ENCODE measurements around the gene NRK.
"Not testable (repeated sequence)": the region's sequence is repeated elsewhere in the genome, so short reads cannot be mapped to it uniquely, and the experiment has no call there.

Gene NRK

DNA sequence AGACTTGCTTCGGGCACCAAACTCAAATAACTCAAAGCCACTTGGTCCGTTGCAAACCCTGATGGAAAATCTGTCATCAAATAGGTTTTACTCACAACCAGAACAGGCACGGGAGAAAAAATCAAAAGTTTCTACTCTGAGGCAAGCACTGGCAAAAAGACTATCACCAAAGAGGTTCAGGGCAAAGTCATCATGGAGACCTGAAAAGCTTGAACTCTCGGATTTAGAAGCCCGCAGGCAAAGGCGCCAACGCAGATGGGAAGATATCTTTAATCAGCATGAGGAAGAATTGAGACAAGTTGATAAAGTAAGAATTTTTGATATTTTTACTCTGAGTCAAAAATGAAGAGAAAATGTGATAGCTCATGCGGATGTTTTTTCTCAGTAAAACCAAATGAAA is 87.2 kb downstream of the NRK start:
- DNase-seq: no peak

- no peak for DNase-seq
Measured at GRCh38 chrX:105910563-105911105, 88.3 kb downstream of the NRK start.

DNA sequence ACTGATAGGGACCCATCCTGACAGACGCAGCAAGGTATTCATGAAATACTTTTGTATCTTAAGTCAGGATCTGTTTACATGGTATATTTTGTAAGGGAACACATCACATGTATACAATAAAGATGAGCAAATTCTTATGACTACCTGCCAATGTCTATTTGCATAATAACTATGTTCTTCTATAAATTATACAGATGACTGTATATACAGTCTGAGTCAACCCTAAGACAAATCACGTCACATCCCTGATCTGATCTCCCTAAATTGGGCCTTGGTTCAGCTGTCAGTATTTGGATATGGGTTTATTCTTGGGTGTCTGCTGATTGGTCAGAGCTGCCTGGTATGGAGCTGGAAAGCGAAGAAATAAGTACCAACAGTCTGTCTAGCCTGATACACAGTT is 122.9 kb downstream of the NRK start:
- no peak for DNase-seq

DNA sequence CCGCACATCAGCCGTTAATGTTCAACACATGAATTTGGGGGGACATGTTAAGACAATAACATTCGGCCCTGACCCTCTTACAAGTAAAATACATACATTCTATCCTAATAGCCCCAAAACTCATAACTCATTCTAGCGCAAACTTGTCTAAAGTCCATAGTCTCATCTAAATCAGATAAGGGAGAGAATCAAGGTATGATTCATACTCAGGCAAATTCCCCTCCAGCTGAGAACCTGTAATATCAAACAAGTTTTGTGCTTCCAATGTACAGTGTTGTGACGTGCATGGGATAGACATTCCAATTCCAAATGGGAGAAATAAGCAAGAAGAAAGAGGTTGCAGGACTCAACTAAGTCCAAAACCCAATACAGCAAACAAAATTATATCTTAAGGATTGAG is 147.1 kb downstream of the NRK start:
- DNase-seq: no peak

GRCh38 chrX:105972690-105973386 is 150.5 kb downstream of the NRK start:
- DNase-seq: no peak

DNA sequence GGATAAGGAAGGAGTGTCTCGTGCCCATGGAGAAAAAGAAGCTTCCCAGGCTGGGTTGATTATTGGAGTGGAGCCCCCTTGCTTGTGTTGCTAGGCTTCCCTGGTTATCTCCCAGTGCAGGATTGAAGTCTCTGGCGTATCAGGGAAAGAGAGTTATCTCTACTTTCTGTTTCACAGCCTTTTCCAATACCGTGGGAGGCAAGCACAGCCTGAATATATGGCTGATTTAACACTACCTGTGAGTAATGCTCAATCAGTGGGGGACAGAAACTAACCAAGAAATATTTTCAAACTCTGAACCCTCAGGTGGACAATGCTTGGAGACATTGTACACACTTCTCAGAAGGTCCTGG is 151.0 kb downstream of the NRK start:
- DNase-seq: no peak

DNA sequence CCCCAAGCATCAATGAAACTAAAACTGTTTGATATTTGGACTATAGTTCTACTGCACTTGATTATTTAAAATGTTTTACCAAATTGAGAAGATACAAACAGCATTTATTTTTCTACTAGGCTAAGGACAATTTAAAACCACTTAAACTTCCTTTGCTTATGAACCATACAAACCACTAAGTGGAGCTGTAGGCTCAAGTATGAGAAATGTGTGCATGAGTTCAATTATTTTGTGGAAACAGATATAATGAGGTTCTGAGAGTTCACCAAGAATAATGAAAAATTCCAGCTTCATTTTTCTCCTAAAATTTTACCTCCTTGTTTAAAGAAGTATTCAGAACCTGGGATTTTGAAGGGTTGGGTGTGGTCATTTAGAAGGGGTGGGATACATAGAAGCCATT is 153.0 kb downstream of the NRK start:
- no peak for DNase-seq

DNA sequence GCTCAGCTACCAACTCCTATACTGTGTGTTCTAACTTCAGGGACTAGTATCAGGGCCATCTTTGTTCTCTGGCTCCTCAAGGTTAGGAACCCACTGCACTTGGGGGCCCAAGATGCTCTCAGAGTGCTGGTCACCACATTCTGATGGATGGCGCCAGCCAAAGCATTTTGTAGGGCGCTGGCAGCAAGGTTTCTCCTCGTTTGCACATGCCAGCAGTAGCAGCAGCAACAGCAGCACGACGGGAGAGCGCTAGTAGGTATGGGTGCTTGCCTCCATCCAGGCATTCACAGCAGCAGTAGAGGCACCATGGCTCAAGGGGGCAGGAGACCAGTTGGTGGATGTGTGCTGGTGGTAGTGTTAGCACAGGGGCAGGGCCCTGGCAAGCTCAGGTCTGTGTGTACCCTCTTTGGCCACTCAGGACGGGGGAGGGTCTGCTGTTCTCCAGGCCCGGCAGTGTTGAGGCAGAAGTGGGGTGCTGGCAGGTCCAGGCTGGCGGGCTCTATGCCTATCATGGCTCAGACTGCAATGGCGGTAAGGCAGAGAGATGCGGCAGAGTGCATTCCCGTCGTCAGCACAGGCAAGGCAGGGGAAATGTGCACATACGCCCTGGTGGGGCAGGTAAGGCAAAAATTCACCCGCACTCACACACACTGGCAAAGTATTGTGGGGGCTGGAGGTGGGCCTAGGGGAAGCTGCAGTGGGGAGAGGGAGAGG is 159.6 kb downstream of the NRK start:
- DNase-seq: no peak

- not testable (repeated sequence) for DNase-seq
Measured at GRCh38 chrX:105988487-105988886, 166.1 kb downstream of the NRK start.

- no peak for DNase-seq
Measured at GRCh38 chrX:105999294-105999693, 177.0 kb downstream of the NRK start.

- no peak for DNase-seq
Measured at GRCh38 chrX:106000203-106000602, 177.9 kb downstream of the NRK start.

DNA sequence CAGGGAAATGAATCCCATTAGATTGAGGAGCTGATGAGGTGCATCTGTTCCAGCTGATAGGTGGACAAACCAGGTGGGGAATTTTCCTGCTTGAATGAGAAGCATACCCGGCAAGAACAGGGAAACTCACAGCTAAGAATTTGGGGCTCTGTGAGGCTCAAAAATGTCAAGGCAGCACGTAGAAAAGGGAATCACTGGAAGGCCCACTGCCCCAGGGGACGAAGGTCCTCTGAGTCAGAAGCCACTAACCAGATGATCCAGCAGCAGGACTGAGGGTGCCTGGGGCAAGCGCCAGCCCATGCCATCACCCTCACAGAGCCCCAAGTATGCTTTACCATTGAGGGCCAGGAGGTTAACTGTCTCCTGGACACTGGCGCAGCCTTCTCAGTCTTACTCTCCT is 178.3 kb downstream of the NRK start:
- not testable (repeated sequence) for DNase-seq

DNA sequence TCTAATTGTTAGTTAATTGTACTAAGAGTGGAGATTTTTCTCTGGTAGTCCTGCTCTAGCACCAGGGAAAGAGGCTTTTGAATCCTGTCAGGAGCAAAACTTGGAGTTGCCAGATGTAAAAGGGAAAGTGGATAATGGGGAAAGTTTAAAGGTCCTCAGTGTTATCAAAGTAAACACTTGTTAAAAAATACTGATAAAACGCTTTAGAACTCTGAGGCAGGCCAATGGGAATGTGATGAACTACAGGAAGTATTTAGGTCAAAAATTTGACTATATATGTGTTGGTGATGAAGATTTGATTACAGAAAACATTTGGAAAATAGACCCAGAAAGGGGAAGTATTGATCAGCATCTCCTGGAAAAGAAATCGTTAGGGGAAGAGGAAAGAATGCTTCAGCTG is 183.3 kb downstream of the NRK start:
- no peak for DNase-seq

DNA sequence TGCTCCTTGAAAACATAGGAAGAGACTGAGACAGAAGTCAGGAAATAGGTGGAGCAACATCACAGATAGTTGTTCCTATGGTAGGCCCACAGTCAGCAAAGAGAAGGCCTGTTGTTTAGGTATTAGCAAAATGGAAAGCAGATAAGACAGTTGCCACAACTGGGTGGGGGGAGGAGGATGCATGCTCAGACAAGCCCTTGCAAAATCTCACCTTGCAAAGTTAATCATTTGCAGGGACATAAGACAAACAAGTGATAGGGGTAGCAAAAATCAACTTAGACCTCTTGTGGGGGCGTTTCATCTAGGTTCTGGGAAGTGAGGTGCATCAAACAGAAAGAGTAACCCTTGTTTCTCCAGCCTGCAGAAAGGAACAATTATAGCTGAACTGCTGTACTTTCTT is 185.5 kb downstream of the NRK start:
- DNase-seq: no peak
